SK-N-SH treated with all-trans-retinoic acid at 6 μM for 48 hours (cell line): Measurements from ENCODE around the gene B3GNT3.

Experiments used
- ARNTL ChIP-seq: fragments of 450-650 bp; formaldehyde crosslinking; IDR thresholded peaks from 2 replicates; pipeline ENCODE4 v1.5.0; 2020; ENCODE audit warnings: low read depth, mild to moderate bottlenecking, moderate library complexity, borderline replicate concordance
- CSRNP3 ChIP-seq: fragments of 250-450 bp; sonication (Bioruptor Pico); IDR thresholded peaks from 2 replicates; pipeline ENCODE4 v1.5.1; 2021; ENCODE audit warnings: mild to moderate bottlenecking, moderate library complexity
- OSR1 ChIP-seq: fragments of 250-450 bp; sonication (Bioruptor Pico); IDR thresholded peaks from 2 replicates; pipeline ENCODE4 v1.8.0; 2022; ENCODE audit warnings: moderate library complexity, mild to moderate bottlenecking, inconsistent platforms
- PATZ1 ChIP-seq: fragments of 250-450 bp; sonication (Bioruptor Pico); IDR thresholded peaks from 2 replicates; pipeline ENCODE4 v1.8.0; 2020; ENCODE audit warnings: mild to moderate bottlenecking, moderate library complexity, borderline replicate concordance
- RARB ChIP-seq: fragments of 250-450 bp; sonication (Bioruptor Pico); IDR thresholded peaks from 2 replicates; pipeline ENCODE4 v1.8.0; 2021; ENCODE audit warnings: mild to moderate bottlenecking, moderate library complexity
- ZNF70 ChIP-seq: fragments of 450-650 bp; formaldehyde crosslinking; IDR thresholded peaks from 2 replicates; pipeline ENCODE4 v1.5.0; 2020; ENCODE audit warnings: mild to moderate bottlenecking, moderate library complexity

GRCh38 chr19:17806945-17807344, 12.0 kb downstream of the B3GNT3 start:
- no peak for TF ChIP-seq ZNF70 (CRISPR knock-in tag)
- TF ChIP-seq OSR1 (CRISPR knock-in tag): no peak
- no peak for TF ChIP-seq CSRNP3 (CRISPR knock-in tag)
- TF ChIP-seq PATZ1 (CRISPR knock-in tag): no peak
- TF ChIP-seq RARB (CRISPR knock-in tag): no peak
- no peak for TF ChIP-seq ARNTL (CRISPR knock-in tag)
